Eye (tissue), 1 donor: ENCODE data around the gene GOLGA8B.
"Not testable (repeated sequence)": the region's sequence is repeated elsewhere in the genome, so short reads cannot be mapped to it uniquely, and the experiment has no call there.

Experiments
- DNase-seq: peaks from one replicate; pipeline ENCODE4 v3.0.0-alpha.2; 2015

GOLGA8B gene

GRCh38 chr15:34554716-34555115 is 28.7 kb downstream of the GOLGA8B start:
- not testable (repeated sequence) for DNase-seq

DNA sequence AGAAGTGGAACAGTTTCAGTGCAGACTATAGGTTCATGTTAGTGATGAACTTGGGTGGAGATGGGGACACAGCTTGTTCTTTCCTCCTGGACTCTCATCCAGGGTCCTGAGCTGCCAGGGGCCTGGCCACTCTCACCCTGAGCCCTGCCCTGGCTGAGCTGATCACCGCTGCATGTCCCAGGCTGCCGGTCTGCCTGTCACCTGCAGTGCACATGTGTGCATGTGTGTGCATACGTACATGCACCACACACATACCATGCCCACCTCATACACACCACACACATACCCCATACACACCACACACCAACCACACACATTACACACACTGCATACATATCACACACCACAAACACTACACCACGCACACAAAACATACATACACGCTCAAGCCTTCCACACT is 29.3 kb downstream of the GOLGA8B start:
- not testable (repeated sequence) for DNase-seq

GRCh38 chr15:34550129-34550528 is 33.3 kb downstream of the GOLGA8B start:
- DNase-seq: not testable (repeated sequence)

DNA sequence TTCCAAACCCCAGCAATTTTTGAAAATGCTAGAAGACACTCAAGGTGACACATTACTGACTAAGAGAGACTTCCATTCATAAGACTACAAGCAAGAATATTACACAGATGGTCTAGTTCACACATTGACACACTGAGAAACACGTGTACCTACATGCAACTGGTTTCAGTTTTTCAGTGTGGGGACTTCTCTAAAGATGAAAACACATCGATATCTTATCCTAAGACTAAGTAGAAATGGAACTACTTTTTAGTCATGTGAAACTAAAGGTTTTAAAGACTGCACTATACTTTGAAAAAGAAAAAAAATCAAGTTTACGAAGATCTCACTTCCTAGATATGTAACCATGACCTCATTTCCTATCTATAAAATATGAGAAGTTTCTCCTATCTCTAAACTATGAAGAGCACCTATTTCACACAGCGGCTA is 34.1 kb downstream of the GOLGA8B start:
- DNase-seq: not testable (repeated sequence)

GRCh38 chr15:34543860-34544649 is 39.4 kb downstream of the GOLGA8B start:
- not testable (repeated sequence) for DNase-seq

DNA sequence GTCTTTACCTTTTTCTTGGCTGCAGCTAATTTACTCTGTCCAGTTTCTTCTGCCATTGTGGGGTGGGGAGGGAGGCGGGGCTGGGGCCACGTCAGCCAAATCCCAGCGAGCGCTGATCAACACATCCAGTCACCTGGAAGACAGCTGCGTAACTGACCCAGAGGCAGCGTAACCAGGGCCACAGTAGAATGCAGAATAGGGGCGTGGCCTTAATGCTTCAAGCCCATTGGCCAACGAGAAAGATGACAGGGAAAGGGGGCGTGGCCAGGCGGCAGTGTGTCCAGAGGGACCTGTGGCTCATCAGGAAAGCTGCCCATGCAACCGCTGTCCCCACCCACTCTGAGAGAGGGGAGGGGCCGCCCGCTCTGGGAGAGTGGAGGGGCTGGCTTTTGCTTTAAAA is 47.6 kb downstream of the GOLGA8B start:
- DNase-seq: not testable (repeated sequence)
